Measurements from ENCODE around the gene EDARADD.

DNA sequence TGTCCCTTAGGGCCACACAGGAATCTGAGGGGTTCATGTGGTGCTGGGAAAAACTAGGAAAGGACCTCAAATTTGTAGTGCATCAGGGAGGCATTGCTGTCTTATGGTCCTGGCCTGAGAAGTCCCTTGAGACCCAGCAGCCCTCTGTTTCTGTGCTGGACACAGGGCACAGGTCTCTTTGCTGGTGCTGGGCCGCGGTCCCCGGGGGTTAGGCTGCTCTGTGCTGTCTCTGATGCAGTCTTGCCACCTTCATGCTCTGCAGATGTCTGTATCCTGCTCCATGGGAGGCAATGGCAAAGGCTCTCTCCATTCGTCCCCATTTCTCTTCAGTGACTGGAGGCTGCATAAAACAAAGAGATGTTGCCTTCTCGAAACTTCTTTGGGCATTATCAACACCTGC is 13.0 kb downstream of the EDARADD start:
- TF ChIP-seq, protein P1, sequence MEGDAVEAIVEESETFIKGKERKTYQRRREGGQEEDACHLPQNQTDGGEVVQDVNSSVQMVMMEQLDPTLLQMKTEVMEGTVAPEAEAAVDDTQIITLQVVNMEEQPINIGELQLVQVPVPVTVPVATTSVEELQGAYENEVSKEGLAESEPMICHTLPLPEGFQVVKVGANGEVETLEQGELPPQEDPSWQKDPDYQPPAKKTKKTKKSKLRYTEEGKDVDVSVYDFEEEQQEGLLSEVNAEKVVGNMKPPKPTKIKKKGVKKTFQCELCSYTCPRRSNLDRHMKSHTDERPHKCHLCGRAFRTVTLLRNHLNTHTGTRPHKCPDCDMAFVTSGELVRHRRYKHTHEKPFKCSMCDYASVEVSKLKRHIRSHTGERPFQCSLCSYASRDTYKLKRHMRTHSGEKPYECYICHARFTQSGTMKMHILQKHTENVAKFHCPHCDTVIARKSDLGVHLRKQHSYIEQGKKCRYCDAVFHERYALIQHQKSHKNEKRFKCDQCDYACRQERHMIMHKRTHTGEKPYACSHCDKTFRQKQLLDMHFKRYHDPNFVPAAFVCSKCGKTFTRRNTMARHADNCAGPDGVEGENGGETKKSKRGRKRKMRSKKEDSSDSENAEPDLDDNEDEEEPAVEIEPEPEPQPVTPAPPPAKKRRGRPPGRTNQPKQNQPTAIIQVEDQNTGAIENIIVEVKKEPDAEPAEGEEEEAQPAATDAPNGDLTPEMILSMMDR (IDR thresholded peaks at IDR 0.05) = no peak
- TF ChIP-seq POLR2A (IDR thresholded peaks at IDR 0.05) = no peak

Data from ovary (tissue), 3 donors.